DOHH2 (cell line): ENCODE results near the gene ITSN2.

Experiments
- H3F3A ChIP-seq: fragments of 200-600 bp; sonication (generic), shearing (Covaris generic); 2 replicates; pipeline ENCODE4 v1.6.0; 2016; ENCODE audit warnings: antibody characterized with exemption, mild to moderate bottlenecking; ENCODE audit not compliant: control insufficient read depth, insufficient read depth
- H3K27ac ChIP-seq: fragments of 200-600 bp; sonication (generic); 2 replicates; pipeline ENCODE4 v1.5.1; 2014; ENCODE audit warnings: low read depth, mild to moderate bottlenecking, low read length, moderate library complexity
- H3K27me3 ChIP-seq: fragments of 200-600 bp; sonication (generic); 2 replicates; pipeline ENCODE4 v1.6.1; 2014; ENCODE audit warnings: mild to moderate bottlenecking, low read length, mixed read lengths; ENCODE audit not compliant: control insufficient read depth
- H3K36me3 ChIP-seq: fragments of 200-600 bp; sonication (generic); 2 replicates; pipeline ENCODE4 v1.6.1; 2014; ENCODE audit warnings: mild to moderate bottlenecking, low read length, moderate library complexity, mixed read lengths; ENCODE audit not compliant: control insufficient read depth
- H3K4me1 ChIP-seq: fragments of 200-600 bp; sonication (generic); 2 replicates; pipeline ENCODE4 v1.6.1; 2014; ENCODE audit warnings: mild to moderate bottlenecking, low read length, mixed read lengths; ENCODE audit not compliant: control insufficient read depth
- H3K4me2 ChIP-seq: fragments of 200-600 bp; sonication (generic); 2 replicates; pipeline ENCODE4 v1.6.0; 2014; ENCODE audit warnings: mild to moderate bottlenecking, low read length, moderate library complexity
- H3K4me3 ChIP-seq: fragments of 200-600 bp; sonication (generic); 2 replicates; pipeline ENCODE4 v1.5.1; 2014; ENCODE audit warnings: mild to moderate bottlenecking, low read length, mixed read lengths
- H3K79me2 ChIP-seq: fragments of 200-600 bp; sonication (generic); 2 replicates; pipeline ENCODE4 v1.6.1; 2014; ENCODE audit warnings: mild to moderate bottlenecking, low read length, mixed read lengths; ENCODE audit not compliant: control insufficient read depth
- H3K9me2 ChIP-seq: fragments of 200-600 bp; sonication (generic); replicated peaks from 2 replicates; pipeline ENCODE4 v1.6.1; 2014; ENCODE audit warnings: mild to moderate bottlenecking, low read length, mixed read lengths; ENCODE audit not compliant: control insufficient read depth
- H3K9me3 ChIP-seq: fragments of 200-600 bp; sonication (generic); 2 replicates; pipeline ENCODE4 v1.6.1; 2014; ENCODE audit warnings: antibody characterized with exemption, low read length, mixed read lengths; ENCODE audit not compliant: control insufficient read depth, insufficient read depth
- H4K20me1 ChIP-seq: fragments of 200-600 bp; sonication (generic); 2 replicates; pipeline ENCODE4 v1.6.0; 2014; ENCODE audit warnings: low read depth, mild to moderate bottlenecking, antibody characterized with exemption, low read length, moderate library complexity; ENCODE audit not compliant: control insufficient read depth, insufficient read depth
- EZH2phosphoT487 ChIP-seq: fragments of 200-600 bp; sonication (generic); IDR thresholded peaks from 2 replicates; pipeline ENCODE4 v1.6.1; 2017; ENCODE audit warnings: borderline replicate concordance, mild to moderate bottlenecking, antibody characterized with exemption, low read length, moderate library complexity, mixed read lengths
- TF ChIP-seq, protein P1 (sequence below): fragments of 200-600 bp; sonication (generic); IDR thresholded peaks from one replicate; pipeline ENCODE4 v1.5.1; 2014; ENCODE audit warnings: antibody characterized with exemption, mild to moderate bottlenecking, low read depth, low read length; ENCODE audit not compliant: poor library complexity, severe bottlenecking

ITSN2 gene

DNA sequence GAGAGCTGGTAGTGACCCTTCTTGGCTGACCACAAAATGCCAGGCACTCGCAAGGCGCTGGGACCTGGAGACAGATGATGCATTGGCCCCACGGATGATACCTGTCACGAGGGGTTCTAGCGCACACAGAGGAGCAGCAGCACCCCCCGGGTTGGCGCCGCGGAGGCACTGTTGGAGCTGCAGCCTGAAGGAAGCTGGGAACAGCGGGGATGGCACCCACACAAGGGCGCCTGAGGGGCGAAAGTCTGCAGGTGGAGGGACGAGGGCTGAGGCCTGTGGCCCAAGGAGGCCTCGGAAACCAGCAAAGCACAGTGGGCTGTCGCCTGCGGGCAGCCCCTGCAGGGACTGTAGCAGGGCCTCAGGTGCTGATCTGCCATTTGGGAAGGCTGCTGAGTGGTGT lies 151.8 kb downstream of the ITSN2 start:
- Histone ChIP-seq H3K4me1 (no peaks in the 10 kb centered on the region), H3K4me3 (no peak overlapping the region), H3K9me3 (no peaks in the 10 kb centered on the region), H3K27me3 (no peaks in the 10 kb centered on the region), H3K4me2 (no peak overlapping the region), H3K9me2 (no peaks in the 10 kb centered on the region), H3F3A (no peaks in the 10 kb centered on the region), H3K79me2 (no peaks in the 10 kb centered on the region), H3K36me3 (peaks cover 22% of the 10 kb centered on the region), H3K27ac (no peak overlapping the region), H4K20me1 (no peaks in the 10 kb centered on the region)
- no peak for TF ChIP-seq EZH2phosphoT487

DNA sequence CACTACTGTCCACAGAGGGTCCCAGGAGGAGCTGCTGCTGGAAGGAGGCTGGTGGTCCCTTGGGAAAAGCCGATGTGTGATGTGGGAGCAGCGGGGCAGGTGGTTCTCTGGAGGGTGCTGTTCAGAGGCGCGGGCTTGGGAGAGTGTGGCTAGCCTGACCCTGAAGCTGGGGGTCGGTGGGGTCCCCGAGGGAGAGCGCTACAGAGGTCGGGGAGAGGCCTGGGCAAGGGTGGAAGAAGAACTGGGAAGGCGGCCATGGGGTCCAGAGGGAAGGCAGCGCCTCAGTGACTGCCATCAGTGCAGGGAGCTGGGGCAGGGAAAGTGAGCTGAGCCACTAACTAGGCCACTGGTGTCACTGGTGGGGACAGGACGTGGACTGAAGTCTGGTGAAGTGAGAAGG lies 153.0 kb downstream of the ITSN2 start:
- no peaks in the 10 kb centered on the region for H4K20me1 ChIP-seq
- no peaks in the 10 kb centered on the region for H3K79me2 ChIP-seq
- no peaks in the 10 kb centered on the region for H3K9me3 ChIP-seq
- H3K27me3 ChIP-seq = no peaks in the 10 kb centered on the region
- H3K27ac ChIP-seq = no peak overlapping the region
- H3K4me2 ChIP-seq = no peak overlapping the region
- H3K9me2 ChIP-seq = no peaks in the 10 kb centered on the region
- no peaks in the 10 kb centered on the region for H3F3A ChIP-seq
- no peak overlapping the region for H3K4me3 ChIP-seq
- H3K36me3 ChIP-seq = peaks cover 26% of the 10 kb centered on the region
- H3K4me1 ChIP-seq = no peaks in the 10 kb centered on the region
- no peak for TF ChIP-seq EZH2phosphoT487
- TF ChIP-seq, protein P1, sequence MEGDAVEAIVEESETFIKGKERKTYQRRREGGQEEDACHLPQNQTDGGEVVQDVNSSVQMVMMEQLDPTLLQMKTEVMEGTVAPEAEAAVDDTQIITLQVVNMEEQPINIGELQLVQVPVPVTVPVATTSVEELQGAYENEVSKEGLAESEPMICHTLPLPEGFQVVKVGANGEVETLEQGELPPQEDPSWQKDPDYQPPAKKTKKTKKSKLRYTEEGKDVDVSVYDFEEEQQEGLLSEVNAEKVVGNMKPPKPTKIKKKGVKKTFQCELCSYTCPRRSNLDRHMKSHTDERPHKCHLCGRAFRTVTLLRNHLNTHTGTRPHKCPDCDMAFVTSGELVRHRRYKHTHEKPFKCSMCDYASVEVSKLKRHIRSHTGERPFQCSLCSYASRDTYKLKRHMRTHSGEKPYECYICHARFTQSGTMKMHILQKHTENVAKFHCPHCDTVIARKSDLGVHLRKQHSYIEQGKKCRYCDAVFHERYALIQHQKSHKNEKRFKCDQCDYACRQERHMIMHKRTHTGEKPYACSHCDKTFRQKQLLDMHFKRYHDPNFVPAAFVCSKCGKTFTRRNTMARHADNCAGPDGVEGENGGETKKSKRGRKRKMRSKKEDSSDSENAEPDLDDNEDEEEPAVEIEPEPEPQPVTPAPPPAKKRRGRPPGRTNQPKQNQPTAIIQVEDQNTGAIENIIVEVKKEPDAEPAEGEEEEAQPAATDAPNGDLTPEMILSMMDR = no peak

DNA sequence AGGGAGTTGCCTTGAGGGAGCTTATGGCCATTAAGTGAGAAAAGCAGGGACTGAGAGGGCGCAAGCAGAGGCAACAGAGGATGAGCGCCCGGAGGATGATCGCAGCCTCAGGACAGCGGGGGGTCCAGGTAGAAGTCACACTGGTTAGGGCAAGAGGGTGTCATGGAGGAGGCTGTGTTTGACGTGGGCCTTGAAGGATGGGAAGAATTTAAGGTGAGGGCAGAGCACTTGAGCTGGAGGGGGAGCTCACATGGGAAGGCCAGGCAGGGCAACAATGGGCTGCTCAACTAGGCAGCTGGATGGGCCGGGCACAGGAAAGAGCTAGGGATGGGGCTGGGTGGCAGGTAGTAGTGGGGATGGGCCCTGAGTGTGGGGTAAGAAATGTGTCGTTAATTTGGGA lies 153.6 kb downstream of the ITSN2 start:
- Histone ChIP-seq H3K9me2 (no peaks in the 10 kb centered on the region), H3F3A (no peaks in the 10 kb centered on the region), H3K4me2 (no peak overlapping the region), H3K27me3 (no peaks in the 10 kb centered on the region), H3K4me1 (no peaks in the 10 kb centered on the region), H3K27ac (no peak overlapping the region), H3K36me3 (peaks cover 21% of the 10 kb centered on the region; the same call in 1 of the 2 replicates), H3K4me3 (no peak overlapping the region), H3K9me3 (no peaks in the 10 kb centered on the region), H3K79me2 (no peaks in the 10 kb centered on the region), H4K20me1 (no peaks in the 10 kb centered on the region)
- TF ChIP-seq EZH2phosphoT487 = no peak
- TF ChIP-seq, protein P1 = no peak

DNA sequence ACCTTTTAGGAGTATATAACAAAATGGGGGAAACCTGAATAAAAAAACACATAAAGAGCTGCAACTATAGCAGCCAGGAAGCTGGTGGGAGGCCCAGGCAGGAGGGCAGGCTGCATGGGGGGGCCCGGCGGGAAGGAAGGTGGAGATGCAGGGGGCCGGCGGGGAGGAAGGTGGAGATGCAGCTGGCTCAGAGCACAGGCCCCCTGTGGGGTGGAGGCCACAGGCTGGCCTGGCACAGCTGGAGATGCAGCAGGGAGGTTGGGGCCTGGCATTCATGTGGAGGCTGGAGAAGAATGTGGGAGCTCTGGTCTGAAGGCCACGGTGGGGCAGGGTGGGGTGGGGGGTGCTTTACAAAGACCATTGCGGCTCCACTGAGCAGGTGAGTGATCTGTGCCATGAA lies 154.1 kb downstream of the ITSN2 start:
- Histone ChIP-seq H3K4me1 (no peaks in the 10 kb centered on the region), H3K4me3 (no peak overlapping the region), H3K27ac (no peak overlapping the region), H3K36me3 (peaks cover 20% of the 10 kb centered on the region; the same call in 1 of the 2 replicates), H3K4me2 (no peak overlapping the region), H3K27me3 (no peaks in the 10 kb centered on the region), H3K79me2 (no peaks in the 10 kb centered on the region), H4K20me1 (no peaks in the 10 kb centered on the region), H3K9me3 (no peaks in the 10 kb centered on the region), H3F3A (no peaks in the 10 kb centered on the region), H3K9me2 (no peaks in the 10 kb centered on the region)
- TF ChIP-seq, protein P1 = no peak
- TF ChIP-seq EZH2phosphoT487 = no peak
